WTC11 (cell line): ENCODE results near the gene BACH2.

Experiments used
- CREB1 ChIP-seq: sonication (generic); formaldehyde crosslinking; IDR thresholded peaks from 2 replicates; pipeline ENCODE4 v1.8.0; 2023; ENCODE audit warnings: mild to moderate bottlenecking, missing genetic modification reagents
- FOXJ3 ChIP-seq: sonication (generic); formaldehyde crosslinking; IDR thresholded peaks from 2 replicates; pipeline ENCODE4 v1.9.0; 2021; ENCODE audit warnings: missing genetic modification reagents, mild to moderate bottlenecking, borderline replicate concordance
- FOXP1 ChIP-seq: sonication (generic); formaldehyde crosslinking; IDR thresholded peaks from 2 replicates; pipeline ENCODE4 v1.8.0; 2022; ENCODE audit warnings: missing genetic modification reagents, mild to moderate bottlenecking, moderate library complexity, borderline replicate concordance
- ZSCAN18 ChIP-seq: fragments of 250-450 bp; sonication (Bioruptor Pico); IDR thresholded peaks from 2 replicates; pipeline ENCODE4 v2.1.2; 2022; ENCODE audit warnings: mild to moderate bottlenecking, moderate library complexity
- TF ChIP-seq, protein P1 (sequence below): sonication (generic); formaldehyde crosslinking; IDR thresholded peaks from 2 replicates; pipeline ENCODE4 v1.8.0; 2023; ENCODE audit warnings: missing genetic modification reagents
- TF ChIP-seq, protein P2 (sequence below): sonication (generic); formaldehyde crosslinking; IDR thresholded peaks from 2 replicates; pipeline ENCODE4 v1.8.0; 2022; ENCODE audit warnings: mild to moderate bottlenecking, missing genetic modification reagents
- TF ChIP-seq, protein P3 (sequence below): fragments of 200-600 bp; IDR thresholded peaks from 2 replicates; pipeline ENCODE4 v1.8.0; 2022; ENCODE audit warnings: antibody characterized with exemption
- TF ChIP-seq, protein P4 (sequence below): sonication (generic); formaldehyde crosslinking; IDR thresholded peaks from 2 replicates; pipeline ENCODE4 v1.8.1; 2023; ENCODE audit warnings: mild to moderate bottlenecking, moderate library complexity, missing genetic modification reagents

- TF ChIP-seq, protein P1, sequence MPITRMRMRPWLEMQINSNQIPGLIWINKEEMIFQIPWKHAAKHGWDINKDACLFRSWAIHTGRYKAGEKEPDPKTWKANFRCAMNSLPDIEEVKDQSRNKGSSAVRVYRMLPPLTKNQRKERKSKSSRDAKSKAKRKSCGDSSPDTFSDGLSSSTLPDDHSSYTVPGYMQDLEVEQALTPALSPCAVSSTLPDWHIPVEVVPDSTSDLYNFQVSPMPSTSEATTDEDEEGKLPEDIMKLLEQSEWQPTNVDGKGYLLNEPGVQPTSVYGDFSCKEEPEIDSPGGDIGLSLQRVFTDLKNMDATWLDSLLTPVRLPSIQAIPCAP (CRISPR knock-in tag) = no peak
- TF ChIP-seq, protein P2, sequence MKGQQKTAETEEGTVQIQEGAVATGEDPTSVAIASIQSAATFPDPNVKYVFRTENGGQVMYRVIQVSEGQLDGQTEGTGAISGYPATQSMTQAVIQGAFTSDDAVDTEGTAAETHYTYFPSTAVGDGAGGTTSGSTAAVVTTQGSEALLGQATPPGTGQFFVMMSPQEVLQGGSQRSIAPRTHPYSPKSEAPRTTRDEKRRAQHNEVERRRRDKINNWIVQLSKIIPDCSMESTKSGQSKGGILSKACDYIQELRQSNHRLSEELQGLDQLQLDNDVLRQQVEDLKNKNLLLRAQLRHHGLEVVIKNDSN (CRISPR knock-in tag) = no peak
- TF ChIP-seq, protein P3, sequence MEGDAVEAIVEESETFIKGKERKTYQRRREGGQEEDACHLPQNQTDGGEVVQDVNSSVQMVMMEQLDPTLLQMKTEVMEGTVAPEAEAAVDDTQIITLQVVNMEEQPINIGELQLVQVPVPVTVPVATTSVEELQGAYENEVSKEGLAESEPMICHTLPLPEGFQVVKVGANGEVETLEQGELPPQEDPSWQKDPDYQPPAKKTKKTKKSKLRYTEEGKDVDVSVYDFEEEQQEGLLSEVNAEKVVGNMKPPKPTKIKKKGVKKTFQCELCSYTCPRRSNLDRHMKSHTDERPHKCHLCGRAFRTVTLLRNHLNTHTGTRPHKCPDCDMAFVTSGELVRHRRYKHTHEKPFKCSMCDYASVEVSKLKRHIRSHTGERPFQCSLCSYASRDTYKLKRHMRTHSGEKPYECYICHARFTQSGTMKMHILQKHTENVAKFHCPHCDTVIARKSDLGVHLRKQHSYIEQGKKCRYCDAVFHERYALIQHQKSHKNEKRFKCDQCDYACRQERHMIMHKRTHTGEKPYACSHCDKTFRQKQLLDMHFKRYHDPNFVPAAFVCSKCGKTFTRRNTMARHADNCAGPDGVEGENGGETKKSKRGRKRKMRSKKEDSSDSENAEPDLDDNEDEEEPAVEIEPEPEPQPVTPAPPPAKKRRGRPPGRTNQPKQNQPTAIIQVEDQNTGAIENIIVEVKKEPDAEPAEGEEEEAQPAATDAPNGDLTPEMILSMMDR = no peak
- TF ChIP-seq, protein P4, sequence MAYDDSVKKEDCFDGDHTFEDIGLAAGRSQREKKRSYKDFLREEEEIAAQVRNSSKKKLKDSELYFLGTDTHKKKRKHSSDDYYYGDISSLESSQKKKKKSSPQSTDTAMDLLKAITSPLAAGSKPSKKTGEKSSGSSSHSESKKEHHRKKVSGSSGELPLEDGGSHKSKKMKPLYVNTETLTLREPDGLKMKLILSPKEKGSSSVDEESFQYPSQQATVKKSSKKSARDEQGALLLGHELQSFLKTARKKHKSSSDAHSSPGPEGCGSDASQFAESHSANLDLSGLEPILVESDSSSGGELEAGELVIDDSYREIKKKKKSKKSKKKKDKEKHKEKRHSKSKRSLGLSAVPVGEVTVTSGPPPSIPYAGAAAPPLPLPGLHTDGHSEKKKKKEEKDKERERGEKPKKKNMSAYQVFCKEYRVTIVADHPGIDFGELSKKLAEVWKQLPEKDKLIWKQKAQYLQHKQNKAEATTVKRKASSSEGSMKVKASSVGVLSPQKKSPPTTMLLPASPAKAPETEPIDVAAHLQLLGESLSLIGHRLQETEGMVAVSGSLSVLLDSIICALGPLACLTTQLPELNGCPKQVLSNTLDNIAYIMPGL (CRISPR knock-in tag) = no peak
- TF ChIP-seq FOXP1 (CRISPR knock-in tag) (no peak), CREB1 (CRISPR knock-in tag) (no peak), ZSCAN18 (no peak), FOXJ3 (CRISPR knock-in tag) (no peak)
Measured at GRCh38 chr6:90162648-90163387, 133.8 kb downstream of the BACH2 start.
